GM21528 (cell line): ENCODE data around the gene SEMA3D.

Experiments used
- ATAC-seq: cut with Tn5 transposase; IDR thresholded peaks from one replicate; pipeline ENCODE4 v1.9.1; 2021; ENCODE audit warnings: mild to moderate bottlenecking, moderate library complexity; ENCODE audit not compliant: unreplicated experiment, low FRiP score

Gene SEMA3D

GRCh38 chr7:85185424-85186082 lies 1.3 kb downstream of the SEMA3D start:
- ATAC-seq, result no peak

- no peak for ATAC-seq
Measured at GRCh38 chr7:85184599-85185423, 2.0 kb downstream of the SEMA3D start.

DNA sequence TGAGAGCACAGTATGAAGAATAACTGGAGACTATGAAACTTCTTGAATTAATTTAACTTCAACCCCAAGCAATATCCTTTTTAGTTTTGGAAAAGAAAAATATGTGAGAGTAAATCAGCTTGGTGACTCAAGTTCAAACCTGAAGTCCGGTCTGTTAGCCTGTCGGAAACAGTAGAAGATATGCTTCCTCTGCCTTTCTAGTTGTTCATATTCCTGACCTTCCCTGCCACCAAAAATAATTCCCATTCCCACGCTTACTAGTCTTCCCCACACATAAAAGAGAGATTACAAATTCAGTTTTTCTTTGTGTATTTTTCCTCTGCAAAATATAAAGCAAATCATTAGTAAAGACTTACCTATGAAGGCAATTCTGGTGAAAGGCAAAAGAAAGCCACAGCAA lies 3.6 kb downstream of the SEMA3D start:
- no peak for ATAC-seq

DNA sequence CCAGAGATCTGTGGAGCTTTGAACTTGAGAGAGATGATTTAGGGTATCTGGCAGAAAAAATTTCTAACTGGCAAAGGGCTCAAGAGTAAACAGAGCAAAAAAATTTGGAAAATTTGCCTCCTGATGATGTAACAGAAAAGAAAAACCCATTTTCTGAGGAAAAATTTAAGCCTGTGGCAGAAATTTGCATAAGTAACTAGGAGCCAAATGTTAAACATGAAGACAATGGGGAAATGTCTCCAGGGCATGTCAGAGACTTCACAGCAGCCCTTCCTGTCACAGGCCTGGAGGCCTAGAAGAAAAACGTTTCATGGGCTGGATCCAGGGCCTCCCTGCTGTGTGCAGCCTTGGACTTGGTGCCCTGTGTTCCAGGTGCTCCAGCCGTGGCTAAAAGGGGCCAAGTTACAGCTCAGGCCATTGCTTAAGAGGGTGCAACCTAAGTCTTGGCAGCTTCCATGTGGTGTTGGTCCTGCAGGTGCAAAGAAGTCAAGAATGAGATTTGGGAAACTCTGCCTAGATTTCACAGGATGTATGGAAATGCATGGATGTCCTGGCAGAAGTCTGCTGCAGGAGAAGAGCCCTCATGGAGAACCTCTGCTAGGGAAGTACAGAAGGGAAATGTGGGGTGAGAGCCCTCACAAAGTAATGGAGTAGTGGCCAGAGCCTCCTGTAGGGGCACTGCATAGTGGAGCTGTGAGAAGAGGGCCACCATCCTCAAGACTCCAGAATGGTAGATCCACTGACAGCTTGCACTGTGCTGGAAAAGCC lies 8.1 kb downstream of the SEMA3D start:
- ATAC-seq, result no peak

DNA sequence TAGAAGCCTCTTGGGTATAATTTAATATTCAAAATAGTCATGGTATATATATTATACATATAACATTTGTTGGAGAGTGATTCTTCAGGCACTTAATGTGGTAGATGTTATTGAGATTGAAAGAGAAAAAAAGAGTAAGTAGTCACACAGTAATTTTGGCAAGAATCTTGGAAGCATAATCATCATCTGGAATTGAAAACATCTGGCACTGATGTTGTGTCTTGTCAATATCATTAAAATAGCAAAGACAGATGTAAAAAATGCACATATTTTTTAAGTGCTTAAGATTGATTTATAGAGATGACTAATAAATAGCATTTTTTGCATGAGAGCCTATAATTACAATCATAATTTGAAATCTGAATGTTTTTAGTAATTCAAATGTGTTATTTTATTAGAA lies 9.5 kb downstream of the SEMA3D start:
- ATAC-seq, result no peak

DNA sequence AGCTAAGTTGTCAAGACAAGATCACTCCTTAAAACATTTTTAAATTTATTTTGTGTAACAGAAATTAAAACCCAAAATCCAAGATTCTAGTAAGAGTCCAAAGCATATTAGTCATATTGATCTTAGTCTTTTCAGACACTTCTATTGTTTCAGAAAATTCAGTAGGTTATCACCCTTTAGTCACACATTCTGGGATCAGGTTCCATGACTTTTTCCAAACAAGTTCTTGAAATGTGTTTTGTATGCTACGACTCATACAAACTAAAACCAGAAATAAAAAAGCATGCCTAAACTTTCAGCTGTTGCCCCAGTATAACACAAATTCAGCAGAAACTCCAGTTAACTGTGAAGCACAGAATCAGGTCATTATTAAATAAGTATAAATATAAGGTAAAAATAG lies 10.7 kb downstream of the SEMA3D start:
- no peak for ATAC-seq

DNA sequence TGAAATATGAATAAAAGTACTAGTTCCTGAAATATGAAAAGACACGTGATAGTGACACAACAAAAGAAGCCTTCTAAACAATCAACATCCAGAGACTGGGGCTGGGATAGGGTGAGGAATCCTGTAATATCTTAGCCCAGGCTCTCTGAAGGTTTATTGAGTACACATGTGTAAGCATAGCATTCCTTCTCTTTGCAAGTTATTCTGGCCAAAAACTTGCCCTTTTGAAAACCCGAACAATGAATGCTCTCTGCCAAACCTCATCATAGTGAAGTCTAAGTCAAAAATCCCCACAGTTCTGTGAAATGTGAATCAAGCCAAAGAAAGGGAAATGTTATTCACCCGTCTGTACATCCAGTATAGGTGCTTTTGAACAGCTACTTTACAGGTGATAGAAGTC lies 11.6 kb downstream of the SEMA3D start:
- ATAC-seq, result no peak

- no peak for ATAC-seq
Measured at GRCh38 chr7:85172530-85172941, 14.3 kb downstream of the SEMA3D start.

DNA sequence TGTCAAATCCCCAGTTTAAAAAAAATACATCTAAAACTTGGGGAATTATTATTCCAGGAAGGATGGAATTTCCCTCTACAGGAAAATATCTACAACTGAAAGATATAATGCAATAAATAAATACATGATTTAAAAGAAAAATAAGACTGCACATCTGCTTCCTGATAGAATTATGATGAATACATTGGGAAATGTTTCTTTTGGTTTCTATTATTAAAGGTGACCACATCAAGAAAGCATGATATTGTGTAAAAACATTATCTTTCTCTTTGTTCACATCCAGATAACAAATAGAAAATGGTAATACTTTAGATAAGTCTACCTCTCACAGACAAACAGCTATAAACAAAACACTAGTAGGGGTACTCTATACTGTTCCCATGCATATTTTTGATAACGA lies 19.2 kb downstream of the SEMA3D start:
- ATAC-seq, result no peak

DNA sequence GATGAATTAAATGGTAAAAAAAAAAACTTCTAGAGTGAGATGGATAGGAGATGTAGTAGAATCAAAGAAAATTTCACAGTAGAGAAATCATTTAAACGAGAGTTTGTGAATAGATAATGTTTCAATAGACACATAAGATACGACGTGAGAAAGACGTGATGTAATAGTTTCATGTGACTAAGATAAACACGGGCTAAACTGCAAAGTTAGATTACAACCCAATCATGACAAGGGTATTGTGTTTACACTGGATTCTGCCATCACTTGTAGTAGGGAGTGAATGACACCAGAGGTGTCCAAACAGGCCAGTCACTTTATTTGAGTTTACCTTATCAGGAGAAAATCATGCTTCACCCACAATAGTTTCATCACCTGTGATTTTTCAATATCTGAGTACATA lies 21.6 kb downstream of the SEMA3D start:
- ATAC-seq, result no peak

DNA sequence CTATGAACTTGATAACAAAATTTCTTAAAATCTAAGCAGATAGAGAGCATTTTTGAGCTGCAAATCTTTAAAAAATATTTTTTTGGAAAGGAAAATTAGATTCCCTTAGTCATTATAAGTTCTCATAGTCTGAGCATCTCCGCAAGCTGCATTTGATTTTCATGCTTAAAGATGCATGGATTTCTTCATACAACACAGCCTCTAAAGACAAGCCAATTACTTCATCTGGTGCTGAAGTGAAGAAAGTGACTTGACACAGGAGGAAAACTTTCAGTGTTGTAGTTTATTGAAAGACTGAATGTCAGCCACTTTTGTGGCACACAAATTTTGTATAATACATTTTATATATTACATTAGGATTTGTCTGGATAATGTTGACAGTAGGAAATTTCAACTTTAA lies 22.5 kb downstream of the SEMA3D start:
- no peak for ATAC-seq

DNA sequence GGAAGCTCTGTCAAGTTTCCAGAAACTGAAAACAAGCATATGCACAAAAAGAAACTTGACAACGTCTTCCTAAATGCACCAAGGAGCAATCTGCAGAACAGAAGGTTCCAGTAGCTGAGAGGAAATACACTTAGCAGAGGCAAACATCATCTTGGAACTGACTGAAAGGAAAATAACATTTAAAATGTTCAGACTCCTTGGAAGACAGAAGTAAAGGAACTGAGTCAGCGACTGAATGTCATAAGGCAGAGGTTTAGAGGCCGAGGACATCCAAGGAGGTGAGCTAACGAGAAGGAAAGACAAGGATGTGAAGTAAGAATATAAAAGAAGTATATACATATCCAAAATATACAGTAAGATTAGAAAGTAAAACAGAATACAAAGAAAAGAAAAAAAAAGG lies 24.1 kb downstream of the SEMA3D start:
- no peak for ATAC-seq

- ATAC-seq, result peak; percentile 90
Measured at GRCh38 chr7:85160223-85160622, 26.6 kb downstream of the SEMA3D start.

GRCh38 chr7:85159003-85159402 lies 27.9 kb downstream of the SEMA3D start:
- ATAC-seq, result no peak

DNA sequence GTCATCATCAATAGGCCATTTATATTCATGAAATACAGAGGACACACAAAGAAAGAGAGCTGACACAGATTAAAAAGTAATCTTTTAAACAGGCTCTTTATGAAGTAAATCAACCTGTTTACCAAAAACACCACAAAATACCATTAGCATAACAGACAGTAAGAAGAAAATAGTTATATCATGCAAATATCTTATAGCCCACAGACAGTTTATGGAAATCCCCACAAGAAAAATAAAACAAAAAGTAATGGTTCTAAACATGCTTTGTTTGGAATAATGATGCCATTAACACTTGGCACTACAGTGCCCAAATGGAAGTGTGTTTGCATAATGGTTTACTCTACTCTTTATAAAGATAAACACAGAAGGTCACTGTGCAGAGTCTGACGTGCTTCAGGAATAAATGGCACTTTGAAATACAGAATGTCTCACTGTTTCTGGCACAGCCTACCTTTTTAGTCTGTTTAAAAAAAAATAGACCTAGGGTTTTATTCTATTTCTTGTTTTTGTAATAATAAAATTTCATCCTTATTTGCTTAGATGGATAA lies 30.1 kb downstream of the SEMA3D start:
- no peak for ATAC-seq

GRCh38 chr7:85154282-85154937 lies 32.4 kb downstream of the SEMA3D start:
- ATAC-seq, result no peak

- ATAC-seq, result no peak
Measured at GRCh38 chr7:85153715-85154114, 33.1 kb downstream of the SEMA3D start.

DNA sequence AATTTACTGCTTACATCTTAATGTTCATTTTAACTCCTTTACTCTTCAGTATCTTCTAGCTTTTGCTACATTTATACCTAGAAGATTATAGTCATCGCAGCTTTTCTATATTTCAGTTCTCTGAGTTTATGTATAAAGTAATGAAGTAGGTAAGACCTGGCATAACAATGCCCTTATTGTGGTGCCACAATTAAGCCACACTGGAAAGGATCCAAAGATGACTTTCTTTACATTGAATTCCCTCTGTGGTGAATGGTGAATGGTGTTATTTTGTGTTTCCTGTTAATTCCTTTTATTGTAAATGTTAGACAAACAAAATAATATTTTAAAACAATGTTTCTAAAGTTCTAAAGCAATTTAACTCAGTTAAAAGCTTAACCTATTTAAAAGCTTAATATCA lies 36.2 kb downstream of the SEMA3D start:
- ATAC-seq, result no peak

DNA sequence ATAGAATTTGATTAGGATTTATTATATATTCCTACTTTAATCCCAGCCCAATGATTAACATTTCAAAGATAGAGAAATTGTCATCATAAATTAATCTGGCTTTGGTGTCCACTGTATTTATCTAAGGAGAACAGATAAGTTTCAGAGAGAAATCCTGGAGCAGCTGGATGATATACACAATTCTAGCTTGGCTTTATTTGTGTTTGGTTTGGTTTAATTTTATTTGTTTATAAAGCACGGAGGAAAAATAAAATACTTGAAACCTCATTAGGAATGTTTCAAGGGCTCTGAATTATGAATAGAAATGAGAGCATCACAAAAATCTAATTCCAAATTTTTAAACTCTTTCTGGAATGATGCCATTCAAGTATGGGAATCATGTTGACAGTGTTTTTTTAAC lies 42.1 kb downstream of the SEMA3D start:
- no peak for ATAC-seq

GRCh38 chr7:85135977-85136376 lies 50.9 kb downstream of the SEMA3D start:
- ATAC-seq, result no peak

GRCh38 chr7:85133560-85133959 lies 53.3 kb downstream of the SEMA3D start:
- ATAC-seq, result no peak
